Activated naive CD4-positive, alpha-beta T cell treated with anti-CD3 and anti-CD28 coated beads, Interleukin-2, amount 50 U/mL, for 24 hours (primary cell): ENCODE results near the gene ADAMTS2.

Experiments
- H3K27ac Mint-ChIP-seq: one replicate; pipeline ENCODE4 v1.8.0; 2021; ENCODE audit warnings: mild to moderate bottlenecking, mixed read lengths
- H3K27me3 Mint-ChIP-seq: one replicate; pipeline ENCODE4 v1.8.0; 2021; ENCODE audit warnings: mixed read lengths
- H3K36me3 Mint-ChIP-seq: one replicate; pipeline ENCODE4 v1.8.0; 2021; ENCODE audit warnings: mixed read lengths
- H3K4me1 Mint-ChIP-seq: one replicate; pipeline ENCODE4 v1.8.0; 2021; ENCODE audit warnings: mixed read lengths
- H3K4me3 Mint-ChIP-seq: one replicate; pipeline ENCODE4 v1.8.0; 2021; ENCODE audit warnings: mild to moderate bottlenecking, mixed read lengths
- H3K9me3 Mint-ChIP-seq: one replicate; pipeline ENCODE4 v1.8.0; 2021; ENCODE audit warnings: mixed read lengths

The ADAMTS2 gene

DNA sequence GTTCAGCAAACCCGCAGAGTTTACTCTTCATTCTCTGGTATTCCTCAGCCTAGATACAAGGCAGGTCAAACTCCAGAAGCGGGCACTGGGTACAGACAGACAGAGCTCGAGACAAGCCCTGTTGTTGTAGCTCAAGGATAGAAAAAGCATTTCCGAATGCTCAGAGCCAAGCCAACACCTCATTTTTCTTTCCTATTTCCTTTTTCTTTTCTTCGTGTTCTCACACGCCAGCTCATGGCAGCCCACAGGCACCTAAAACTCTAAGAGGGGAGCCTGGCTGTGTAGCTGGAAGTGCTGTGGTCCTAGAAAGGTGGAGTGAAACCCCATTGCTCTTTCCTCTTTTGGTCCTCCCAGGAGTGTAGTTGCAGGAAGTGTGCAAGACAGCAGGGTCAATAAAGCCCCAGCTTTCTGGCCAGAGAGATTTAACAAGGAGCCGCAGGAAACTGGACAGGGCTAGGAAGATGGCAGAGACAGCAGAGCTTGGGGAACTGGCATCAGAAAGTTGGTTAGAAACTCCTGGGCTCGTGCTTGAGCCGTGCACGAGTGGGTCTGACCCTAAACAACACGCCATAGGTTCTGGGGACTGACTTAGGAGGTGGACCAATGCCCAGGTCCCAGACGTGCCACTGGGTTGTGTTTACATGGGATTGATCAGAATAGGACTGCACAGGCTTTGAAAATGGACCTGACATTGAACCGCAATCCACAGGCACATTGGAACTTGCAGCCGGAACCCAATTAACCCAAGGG, 41.6 kb downstream of the ADAMTS2 start:
- Mint-ChIP-seq H3K27me3 (no peaks in the 10 kb centered on the region), H3K27ac (no peak overlapping the region), H3K9me3 (peaks cover 14% of the 10 kb centered on the region), H3K4me3 (no peak overlapping the region), H3K36me3 (peaks cover 2% of the 10 kb centered on the region), H3K4me1 (no peaks in the 10 kb centered on the region)

- H3K27me3 Mint-ChIP-seq, result peaks cover under 1% of the 10 kb centered on the region
- peaks cover 14% of the 10 kb centered on the region for H3K9me3 Mint-ChIP-seq
- no peak overlapping the region for H3K4me3 Mint-ChIP-seq
- no peaks in the 10 kb centered on the region for H3K4me1 Mint-ChIP-seq
- H3K27ac Mint-ChIP-seq, result no peak overlapping the region
- H3K36me3 Mint-ChIP-seq, result peaks cover 2% of the 10 kb centered on the region
Observed at GRCh38 chr5:179302499-179303185, 42.6 kb downstream of the ADAMTS2 start.

- Mint-ChIP-seq H3K9me3 (peaks cover 14% of the 10 kb centered on the region), H3K4me3 (no peak overlapping the region), H3K36me3 (peaks cover 2% of the 10 kb centered on the region), H3K27ac (no peak overlapping the region), H3K27me3 (peaks cover 1% of the 10 kb centered on the region), H3K4me1 (no peaks in the 10 kb centered on the region)
Observed at GRCh38 chr5:179301796-179302195, 43.5 kb downstream of the ADAMTS2 start.

- peaks cover 1% of the 10 kb centered on the region for H3K27me3 Mint-ChIP-seq
Observed at GRCh38 chr5:179301376-179301775, 43.9 kb downstream of the ADAMTS2 start.

DNA sequence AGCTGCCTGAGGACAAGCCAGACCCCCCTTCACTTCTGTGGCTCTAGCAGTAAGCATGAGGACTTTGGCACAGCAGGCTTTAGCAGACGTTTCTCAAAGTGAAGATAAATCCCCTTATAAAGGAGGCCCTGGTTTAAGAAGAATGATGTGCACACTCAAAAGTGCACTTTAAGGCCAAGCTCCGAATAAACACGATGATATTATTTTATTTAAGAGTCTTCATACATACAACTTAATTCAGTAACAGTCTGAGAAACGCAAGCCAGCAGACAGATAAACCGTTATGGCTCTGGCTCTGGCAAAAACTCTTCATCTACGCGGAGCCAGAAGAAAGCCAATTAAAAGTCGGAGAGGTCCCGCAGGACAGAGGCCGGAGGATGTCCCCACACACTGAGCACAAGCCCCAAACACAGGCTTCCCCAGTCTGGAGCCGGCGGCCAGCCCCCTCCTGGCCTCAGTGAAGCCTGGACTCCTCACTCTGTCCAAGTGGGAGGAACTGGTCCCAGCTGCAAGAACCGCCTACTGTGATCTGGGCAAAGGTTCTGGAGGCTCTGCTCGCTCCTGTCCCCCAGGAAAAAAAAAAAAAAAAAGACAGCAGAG, 44.6 kb downstream of the ADAMTS2 start:
- no peak overlapping the region for H3K4me3 Mint-ChIP-seq
- H3K36me3 Mint-ChIP-seq, result peaks cover 2% of the 10 kb centered on the region
- H3K27me3 Mint-ChIP-seq, result peaks cover 1% of the 10 kb centered on the region
- H3K4me1 Mint-ChIP-seq, result no peaks in the 10 kb centered on the region
- no peak overlapping the region for H3K27ac Mint-ChIP-seq
- peaks cover 14% of the 10 kb centered on the region for H3K9me3 Mint-ChIP-seq

More at GRCh38 chr5:179301376-179301775, 43.9 kb downstream of the ADAMTS2 start:
- Mint-ChIP-seq H3K36me3 (peaks cover 2% of the 10 kb centered on the region), H3K4me1 (no peaks in the 10 kb centered on the region), H3K4me3 (no peak overlapping the region), H3K27ac (no peak overlapping the region), H3K9me3 (peaks cover 14% of the 10 kb centered on the region)

GRCh38 chr5:179298181-179298993, 46.9 kb downstream of the ADAMTS2 start:
- peaks cover 1% of the 10 kb centered on the region for H3K27me3 Mint-ChIP-seq
- no peaks in the 10 kb centered on the region for H3K4me1 Mint-ChIP-seq
- no peaks in the 10 kb centered on the region for H3K9me3 Mint-ChIP-seq
- no peaks in the 10 kb centered on the region for H3K36me3 Mint-ChIP-seq
- H3K27ac Mint-ChIP-seq, result no peak overlapping the region
- no peak overlapping the region for H3K4me3 Mint-ChIP-seq

DNA sequence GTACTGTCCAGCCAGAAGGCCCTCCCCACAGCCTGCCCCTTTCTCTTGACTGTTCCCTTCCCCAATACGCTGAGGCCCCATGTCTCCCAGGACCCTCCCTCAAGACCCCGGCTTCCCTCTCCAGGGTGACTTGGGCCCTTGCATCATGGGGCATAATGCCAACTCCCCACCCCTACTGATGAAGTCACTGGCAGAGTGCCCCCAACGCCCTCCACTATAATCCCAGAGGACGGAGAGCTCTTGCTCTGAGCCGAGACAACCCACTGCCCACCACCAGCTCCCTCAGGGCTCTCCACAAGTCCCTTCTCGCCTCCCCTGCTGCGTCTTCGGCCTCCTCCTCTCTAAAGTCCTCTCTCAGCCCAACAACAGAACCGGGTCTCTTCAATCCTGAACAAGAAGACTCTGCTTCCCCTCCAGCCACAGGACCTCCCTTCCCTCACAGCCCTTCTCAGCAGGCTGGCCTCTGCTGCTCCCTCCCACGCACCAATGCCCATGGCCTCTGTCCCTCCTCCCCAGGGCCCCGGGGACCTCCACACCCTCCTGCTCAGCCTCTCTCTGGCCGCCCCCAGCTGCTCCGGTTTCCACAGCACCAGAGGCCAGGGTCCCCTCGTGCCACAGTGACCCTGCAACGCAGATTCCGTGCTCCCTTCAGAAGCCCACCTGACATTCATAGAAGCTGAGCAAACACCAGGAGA, 47.6 kb downstream of the ADAMTS2 start:
- no peak overlapping the region for H3K27ac Mint-ChIP-seq
- H3K4me3 Mint-ChIP-seq, result no peak overlapping the region
- no peaks in the 10 kb centered on the region for H3K36me3 Mint-ChIP-seq
- H3K9me3 Mint-ChIP-seq, result no peaks in the 10 kb centered on the region
- H3K4me1 Mint-ChIP-seq, result no peaks in the 10 kb centered on the region
- peaks cover 1% of the 10 kb centered on the region for H3K27me3 Mint-ChIP-seq

DNA sequence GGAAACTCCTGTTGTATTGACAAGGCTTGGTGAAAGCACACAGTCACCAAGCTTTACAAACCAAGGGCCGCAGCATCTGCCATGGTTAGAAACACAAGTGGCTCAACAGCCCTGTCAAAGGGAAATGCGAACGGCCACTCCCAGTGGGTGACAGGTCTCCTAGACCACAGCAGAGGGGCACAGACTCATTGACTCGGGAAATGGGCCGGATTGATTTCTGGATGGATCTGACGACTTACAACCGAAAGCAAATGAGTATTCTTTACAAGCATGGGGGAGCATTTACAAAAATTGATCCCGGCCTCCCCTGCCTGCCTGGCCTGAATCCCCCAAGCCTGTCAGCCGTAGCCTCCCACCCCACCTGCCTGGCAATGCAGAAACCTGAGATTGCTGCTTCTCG, 48.2 kb downstream of the ADAMTS2 start:
- H3K4me1 Mint-ChIP-seq, result no peaks in the 10 kb centered on the region
- H3K27ac Mint-ChIP-seq, result no peak overlapping the region
- H3K27me3 Mint-ChIP-seq, result peaks cover 1% of the 10 kb centered on the region
- H3K36me3 Mint-ChIP-seq, result no peaks in the 10 kb centered on the region
- H3K9me3 Mint-ChIP-seq, result no peaks in the 10 kb centered on the region
- no peak overlapping the region for H3K4me3 Mint-ChIP-seq

GRCh38 chr5:179296150-179296821, 49.0 kb downstream of the ADAMTS2 start:
- Mint-ChIP-seq H3K9me3 (no peaks in the 10 kb centered on the region), H3K4me1 (no peaks in the 10 kb centered on the region), H3K4me3 (no peak overlapping the region), H3K27me3 (peaks cover 1% of the 10 kb centered on the region), H3K36me3 (no peaks in the 10 kb centered on the region), H3K27ac (no peak overlapping the region)

DNA sequence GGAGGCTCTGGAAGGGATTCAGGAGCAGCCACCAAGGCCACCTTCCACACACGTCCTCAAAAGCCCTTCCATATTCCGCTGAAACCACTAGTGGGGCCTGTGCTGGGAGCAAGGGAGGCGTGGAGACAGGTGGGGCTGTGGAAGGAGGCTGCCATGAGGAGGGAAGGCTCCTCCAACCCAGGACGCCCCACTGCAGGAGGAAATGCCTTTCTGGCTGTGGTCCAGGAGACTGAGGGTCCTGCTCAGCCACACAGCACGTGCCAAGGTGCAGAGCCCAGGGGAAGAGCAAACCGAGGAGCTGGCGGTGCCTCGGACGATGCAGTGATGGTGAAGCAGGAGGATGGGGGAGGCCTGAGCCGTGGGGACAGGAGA, 49.5 kb downstream of the ADAMTS2 start:
- Mint-ChIP-seq H3K27me3 (peaks cover 1% of the 10 kb centered on the region), H3K36me3 (no peaks in the 10 kb centered on the region)

DNA sequence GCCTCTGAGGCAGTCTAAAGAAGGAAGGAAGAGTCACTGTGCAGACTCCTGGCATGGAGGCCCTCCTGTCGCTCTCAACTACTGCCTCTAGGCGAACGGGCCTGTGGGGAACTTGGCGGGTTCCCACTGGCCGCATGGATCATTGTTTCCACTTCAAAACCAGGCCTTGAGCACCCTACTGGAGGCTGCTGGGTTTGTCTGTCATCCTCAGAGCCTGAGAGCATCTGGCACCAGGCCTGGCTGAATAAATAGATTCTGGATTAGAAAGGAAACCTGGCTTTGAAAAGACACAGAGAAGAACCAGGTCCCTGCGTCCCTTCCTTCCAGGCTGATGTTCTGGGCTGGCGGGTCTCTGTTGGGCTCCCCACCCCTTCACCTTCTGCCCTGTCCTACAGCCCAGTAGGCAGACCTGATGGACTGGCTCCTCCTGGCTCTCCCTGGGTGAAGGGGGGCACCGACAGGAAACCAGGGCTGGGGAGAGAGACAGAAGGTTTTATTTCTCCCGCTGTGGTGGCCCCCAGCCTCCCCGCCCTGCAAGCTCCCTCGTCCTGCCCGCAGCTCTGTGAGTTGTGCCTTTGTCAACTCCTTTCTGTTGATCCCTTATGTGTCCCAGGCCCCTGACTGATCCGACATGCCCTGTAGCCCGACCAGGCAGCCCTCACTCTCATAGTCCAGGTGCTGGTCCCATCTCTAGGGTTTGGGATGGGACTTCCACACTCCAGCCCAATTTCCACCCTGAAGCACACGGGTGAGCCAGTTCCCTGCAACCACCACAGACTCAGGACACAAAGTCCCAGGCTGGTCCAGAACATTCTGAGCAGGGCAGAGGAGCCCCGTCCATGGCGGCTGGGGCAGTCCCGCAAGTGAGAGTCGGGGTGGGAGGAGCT, 50.1 kb downstream of the ADAMTS2 start:
- Mint-ChIP-seq H3K4me3 (no peak overlapping the region), H3K27me3 (peaks cover 1% of the 10 kb centered on the region), H3K4me1 (no peaks in the 10 kb centered on the region), H3K9me3 (no peaks in the 10 kb centered on the region), H3K36me3 (no peaks in the 10 kb centered on the region), H3K27ac (no peak overlapping the region)

More for the DNA sequence above, 49.5 kb downstream of the ADAMTS2 start:
- no peaks in the 10 kb centered on the region for H3K9me3 Mint-ChIP-seq
- H3K4me3 Mint-ChIP-seq, result no peak overlapping the region
- no peaks in the 10 kb centered on the region for H3K4me1 Mint-ChIP-seq
- H3K27ac Mint-ChIP-seq, result no peak overlapping the region

DNA sequence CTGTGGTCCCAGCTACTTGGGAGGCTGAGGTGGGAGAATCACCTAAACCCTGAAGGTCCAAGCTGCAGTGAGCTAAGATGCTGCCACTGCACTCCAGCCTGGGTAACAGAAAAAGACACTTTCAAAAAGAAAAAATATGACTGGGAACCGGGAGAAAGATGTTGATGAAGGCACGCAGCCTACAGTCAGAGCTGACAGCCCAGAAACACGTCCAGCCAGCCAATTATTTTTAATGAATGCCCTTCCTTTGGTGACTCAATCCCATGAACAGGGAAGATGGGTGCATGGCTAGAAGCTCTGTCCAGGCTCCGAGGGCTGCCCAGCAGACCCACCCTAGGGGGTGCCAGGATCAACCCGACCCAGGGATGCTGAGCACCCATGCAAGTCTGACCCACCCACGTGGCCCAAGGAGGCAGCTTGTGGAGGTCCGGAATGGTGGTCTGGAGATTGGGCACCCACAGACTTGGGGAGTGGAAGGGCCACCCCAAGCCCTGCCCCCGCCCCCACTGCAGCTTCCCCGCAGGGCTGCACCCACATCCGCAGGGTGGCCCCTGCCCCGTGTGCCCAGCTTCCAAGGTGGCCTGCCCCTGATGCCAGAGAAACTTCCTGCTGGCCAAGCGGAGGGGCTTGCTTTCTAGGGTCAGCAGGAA, 51.0 kb downstream of the ADAMTS2 start:
- H3K27ac Mint-ChIP-seq, result no peak overlapping the region
- H3K4me1 Mint-ChIP-seq, result no peaks in the 10 kb centered on the region
- H3K4me3 Mint-ChIP-seq, result no peak overlapping the region
- H3K9me3 Mint-ChIP-seq, result no peaks in the 10 kb centered on the region
- peaks cover 1% of the 10 kb centered on the region for H3K27me3 Mint-ChIP-seq
- no peaks in the 10 kb centered on the region for H3K36me3 Mint-ChIP-seq
